A673 (cell line): ENCODE measurements around the gene HIP1.

Source experiments
- CTCF ChIP-seq: fragments of 300-800, 200-600 bp; sonication (generic); conservative IDR thresholded peaks from 2 replicates; pipeline ENCODE4 v1.5.1; 2017; ENCODE audit warnings: low read depth, mild to moderate bottlenecking, antibody characterized with exemption, low read length, moderate library complexity, mixed read lengths
- EZH2 ChIP-seq: fragments of 200-600 bp; sonication (generic); IDR thresholded peaks from 2 replicates; pipeline ENCODE4 v1.6.1; 2017; ENCODE audit warnings: borderline replicate concordance, low read depth, mild to moderate bottlenecking, mixed read lengths, antibody characterized with exemption, low read length; ENCODE audit not compliant: poor library complexity, severe bottlenecking

- TF ChIP-seq CTCF (no peak), EZH2 (no peak)
Measured at GRCh38 chr7:75679060-75679459, 59.7 kb downstream of the HIP1 start.
